ENCODE data around the gene HS6ST1.

The HS6ST1 gene

GRCh38 chr2:128282246-128282975, 36.3 kb downstream of the HS6ST1 start:
- Histone ChIP-seq H3K27ac (ENCODE audit: low read depth, low read length) (no peak overlapping the region), H3K9me3 (ENCODE audit: control insufficient read depth in 1 of 2, low read length in 2 of 2) (no peaks in the 10 kb centered on the region), H3K4me1 (ENCODE audit: control insufficient read depth in 1 of 2, insufficient read depth in 2 of 2, low read length in 2 of 2) (peaks cover 18 to 63% of the 10 kb centered on the region in 2 donors), H3K9ac (ENCODE audit: low read depth in 1 of 2, low read length in 2 of 2) (no peak overlapping the region), H3K27me3 (ENCODE audit: control insufficient read depth in 1 of 2, insufficient read depth in 2 of 2, low read length in 2 of 2) (no peaks in the 10 kb centered on the region), H3K4me3 (ENCODE audit: low read depth in 1 of 2, low read length in 2 of 2) (no peak overlapping the region), H3K36me3 (ENCODE audit: control insufficient read depth in 1 of 2, insufficient read depth in 2 of 2, low read length in 2 of 2) (peaks cover 0 to 4% of the 10 kb centered on the region in 2 donors)

- Histone ChIP-seq H3K9me3 (ENCODE audit: control insufficient read depth in 1 of 2, low read length in 2 of 2) (no peaks in the 10 kb centered on the region), H3K4me3 (ENCODE audit: low read depth in 1 of 2, low read length in 2 of 2) (no peak overlapping the region), H3K27me3 (ENCODE audit: control insufficient read depth in 1 of 2, insufficient read depth in 2 of 2, low read length in 2 of 2) (no peaks in the 10 kb centered on the region), H3K36me3 (ENCODE audit: control insufficient read depth in 1 of 2, insufficient read depth in 2 of 2, low read length in 2 of 2) (peaks cover 0 to 4% of the 10 kb centered on the region in 2 donors), H3K9ac (ENCODE audit: low read depth in 1 of 2, low read length in 2 of 2) (no peak overlapping the region), H3K4me1 (ENCODE audit: control insufficient read depth in 1 of 2, insufficient read depth in 2 of 2, low read length in 2 of 2) (peaks cover 19 to 59% of the 10 kb centered on the region in 2 donors), H3K27ac (ENCODE audit: low read depth, low read length) (no peak overlapping the region)
Measured at GRCh38 chr2:128281852-128282245, 36.8 kb downstream of the HS6ST1 start.

- H3K36me3 ChIP-seq (ENCODE audit: control insufficient read depth in 1 of 2, insufficient read depth in 2 of 2, low read length in 2 of 2): peaks cover 0 to 2% of the 10 kb centered on the region in 2 donors
- no peak overlapping the region for H3K27ac ChIP-seq (ENCODE audit: low read depth, low read length)
- peaks cover 19 to 51% of the 10 kb centered on the region in 2 donors for H3K4me1 ChIP-seq (ENCODE audit: control insufficient read depth in 1 of 2, insufficient read depth in 2 of 2, low read length in 2 of 2)
- no peaks in the 10 kb centered on the region for H3K9me3 ChIP-seq (ENCODE audit: control insufficient read depth in 1 of 2, low read length in 2 of 2)
- H3K9ac ChIP-seq (ENCODE audit: low read depth in 1 of 2, low read length in 2 of 2): no peak overlapping the region
- H3K4me3 ChIP-seq (ENCODE audit: low read depth in 1 of 2, low read length in 2 of 2): no peak overlapping the region
- H3K27me3 ChIP-seq (ENCODE audit: control insufficient read depth in 1 of 2, insufficient read depth in 2 of 2, low read length in 2 of 2): no peaks in the 10 kb centered on the region
Measured at GRCh38 chr2:128280901-128281321, 37.8 kb downstream of the HS6ST1 start.

GRCh38 chr2:128280158-128280871, 38.4 kb downstream of the HS6ST1 start:
- H3K9me3 ChIP-seq (ENCODE audit: control insufficient read depth in 1 of 2, low read length in 2 of 2): peaks cover 0 to 3% of the 10 kb centered on the region in 2 donors
- no peak overlapping the region for H3K27ac ChIP-seq (ENCODE audit: low read depth, low read length)
- no peaks in the 10 kb centered on the region for H3K27me3 ChIP-seq (ENCODE audit: control insufficient read depth in 1 of 2, insufficient read depth in 2 of 2, low read length in 2 of 2)
- peaks cover 4 to 6% of the 10 kb centered on the region in 2 donors for H3K36me3 ChIP-seq (ENCODE audit: control insufficient read depth in 1 of 2, insufficient read depth in 2 of 2, low read length in 2 of 2)
- H3K9ac ChIP-seq (ENCODE audit: low read depth in 1 of 2, low read length in 2 of 2): no peak overlapping the region
- peaks cover 19 to 47% of the 10 kb centered on the region in 2 donors for H3K4me1 ChIP-seq (ENCODE audit: control insufficient read depth in 1 of 2, insufficient read depth in 2 of 2, low read length in 2 of 2)
- H3K4me3 ChIP-seq (ENCODE audit: low read depth in 1 of 2, low read length in 2 of 2): no peak overlapping the region

DNA sequence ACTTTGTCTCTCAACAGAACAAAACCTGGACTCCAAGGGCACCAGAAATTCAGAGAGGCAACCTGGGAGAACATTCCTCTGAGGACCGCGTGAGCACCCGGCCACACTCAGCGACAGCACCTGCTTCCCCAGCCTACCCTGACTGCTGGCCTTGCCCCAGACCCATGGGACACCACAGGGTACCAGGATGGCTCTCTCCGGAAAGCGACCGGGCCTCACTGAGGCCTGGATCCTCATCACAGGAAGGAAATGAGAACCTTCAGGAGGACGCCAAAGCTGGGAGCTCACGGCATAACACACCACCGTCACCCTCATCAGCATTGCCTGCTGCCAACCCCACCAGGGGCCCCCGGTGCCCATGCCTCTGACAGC, 38.9 kb downstream of the HS6ST1 start:
- Histone ChIP-seq H3K4me3 (ENCODE audit: low read depth in 1 of 2, low read length in 2 of 2) (no peak overlapping the region), H3K9ac (ENCODE audit: low read depth in 1 of 2, low read length in 2 of 2) (no peak overlapping the region), H3K4me1 (ENCODE audit: control insufficient read depth in 1 of 2, insufficient read depth in 2 of 2, low read length in 2 of 2) (peaks cover 19 to 47% of the 10 kb centered on the region in 2 donors), H3K36me3 (ENCODE audit: control insufficient read depth in 1 of 2, insufficient read depth in 2 of 2, low read length in 2 of 2) (peaks cover 4 to 11% of the 10 kb centered on the region in 2 donors), H3K27ac (ENCODE audit: low read depth, low read length) (no peak overlapping the region), H3K27me3 (ENCODE audit: control insufficient read depth in 1 of 2, insufficient read depth in 2 of 2, low read length in 2 of 2) (no peaks in the 10 kb centered on the region), H3K9me3 (ENCODE audit: control insufficient read depth in 1 of 2, low read length in 2 of 2) (peaks cover 0 to 3% of the 10 kb centered on the region in 2 donors)

DNA sequence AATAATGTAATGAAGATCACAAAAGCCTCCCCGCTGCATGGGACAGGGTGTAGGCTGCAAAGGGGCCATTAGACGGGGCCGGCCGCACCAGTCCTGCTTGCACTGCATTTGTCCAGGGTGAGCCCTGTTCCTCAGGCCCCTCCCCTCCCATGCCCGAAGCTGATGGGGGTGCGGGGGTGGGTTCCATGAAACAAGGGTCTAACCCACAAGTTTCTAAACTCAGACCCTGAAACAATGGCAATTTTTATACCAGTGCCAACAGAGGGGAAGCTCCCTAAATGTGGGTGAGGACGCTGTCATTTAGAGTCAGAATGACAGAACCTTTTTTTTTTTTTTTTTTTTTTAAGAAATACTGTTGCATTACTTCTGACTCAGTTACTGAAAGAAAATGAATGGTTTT, 39.7 kb downstream of the HS6ST1 start:
- Histone ChIP-seq H3K27me3 (ENCODE audit: control insufficient read depth in 1 of 2, insufficient read depth in 2 of 2, low read length in 2 of 2) (no peaks in the 10 kb centered on the region), H3K36me3 (ENCODE audit: control insufficient read depth in 1 of 2, insufficient read depth in 2 of 2, low read length in 2 of 2) (peaks cover 4 to 11% of the 10 kb centered on the region in 2 donors), H3K27ac (ENCODE audit: low read depth, low read length) (no peak overlapping the region), H3K4me1 (ENCODE audit: control insufficient read depth in 1 of 2, insufficient read depth in 2 of 2, low read length in 2 of 2) (peaks cover 19 to 47% of the 10 kb centered on the region in 2 donors), H3K4me3 (ENCODE audit: low read depth in 1 of 2, low read length in 2 of 2) (no peak overlapping the region), H3K9ac (ENCODE audit: low read depth in 1 of 2, low read length in 2 of 2) (no peak overlapping the region), H3K9me3 (ENCODE audit: control insufficient read depth in 1 of 2, low read length in 2 of 2) (peaks cover 3 to 7% of the 10 kb centered on the region in 2 donors)

GRCh38 chr2:128277961-128278681, 40.5 kb downstream of the HS6ST1 start:
- Histone ChIP-seq H3K9me3 (ENCODE audit: control insufficient read depth in 1 of 2, low read length in 2 of 2) (peaks cover 3 to 7% of the 10 kb centered on the region in 2 donors), H3K4me3 (ENCODE audit: low read depth in 1 of 2, low read length in 2 of 2) (no peak overlapping the region), H3K27me3 (ENCODE audit: control insufficient read depth in 1 of 2, insufficient read depth in 2 of 2, low read length in 2 of 2) (no peaks in the 10 kb centered on the region), H3K9ac (ENCODE audit: low read depth in 1 of 2, low read length in 2 of 2) (no peak overlapping the region), H3K27ac (ENCODE audit: low read depth, low read length) (no peak overlapping the region), H3K36me3 (ENCODE audit: control insufficient read depth in 1 of 2, insufficient read depth in 2 of 2, low read length in 2 of 2) (peaks cover 4 to 11% of the 10 kb centered on the region in 2 donors), H3K4me1 (ENCODE audit: control insufficient read depth in 1 of 2, insufficient read depth in 2 of 2, low read length in 2 of 2) (peaks cover 24 to 45% of the 10 kb centered on the region in 2 donors)

DNA sequence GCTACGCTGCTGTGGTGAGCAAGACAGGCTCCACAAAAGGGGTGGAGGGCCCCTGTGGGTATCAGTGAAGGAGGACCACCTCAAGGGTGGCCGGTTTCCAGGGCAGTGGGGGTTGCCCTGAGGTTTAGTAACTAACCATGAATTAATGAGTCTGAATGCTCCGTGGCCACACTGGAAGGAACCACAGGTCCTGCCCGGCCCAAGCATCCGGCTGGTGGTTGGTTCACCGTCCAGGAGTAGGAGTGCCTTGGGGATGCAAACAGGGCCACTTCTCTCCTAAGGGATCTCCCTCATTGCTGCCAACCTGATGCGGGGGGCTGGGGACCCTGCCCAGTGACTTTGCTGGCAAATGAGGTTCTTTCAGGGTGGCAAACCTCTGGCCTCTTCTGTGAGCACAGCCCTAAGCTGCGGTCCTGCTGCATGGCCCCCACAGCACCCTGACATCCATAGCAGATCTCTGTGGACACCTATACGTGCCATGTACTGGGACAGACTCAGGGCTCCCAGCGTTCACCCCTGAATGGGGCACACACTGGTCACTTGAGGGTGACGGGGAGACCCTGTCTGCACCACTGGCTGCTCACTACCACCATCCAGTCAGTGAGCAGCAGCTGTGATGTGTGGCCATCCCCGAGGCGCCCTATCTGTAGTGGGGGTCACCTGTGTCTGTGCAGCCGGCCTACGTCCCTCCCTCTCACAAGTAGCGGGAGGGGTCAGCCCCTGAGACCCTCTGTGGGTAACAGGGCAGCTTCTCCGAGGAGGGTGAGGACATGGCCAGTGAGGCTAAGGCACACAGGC, 41.6 kb downstream of the HS6ST1 start:
- Histone ChIP-seq H3K4me3 (ENCODE audit: low read depth in 1 of 2, low read length in 2 of 2) (no peak overlapping the region), H3K9ac (ENCODE audit: low read depth in 1 of 2, low read length in 2 of 2) (no peak overlapping the region), H3K9me3 (ENCODE audit: control insufficient read depth in 1 of 2, low read length in 2 of 2) (peaks cover 3 to 7% of the 10 kb centered on the region in 2 donors), H3K27me3 (ENCODE audit: control insufficient read depth in 1 of 2, insufficient read depth in 2 of 2, low read length in 2 of 2) (no peaks in the 10 kb centered on the region), H3K36me3 (ENCODE audit: control insufficient read depth in 1 of 2, insufficient read depth in 2 of 2, low read length in 2 of 2) (peaks cover 4 to 11% of the 10 kb centered on the region in 2 donors), H3K27ac (ENCODE audit: low read depth, low read length) (no peak overlapping the region), H3K4me1 (ENCODE audit: control insufficient read depth in 1 of 2, insufficient read depth in 2 of 2, low read length in 2 of 2) (peaks cover 24 to 37% of the 10 kb centered on the region in 2 donors)

GRCh38 chr2:128275498-128276045, 43.1 kb downstream of the HS6ST1 start:
- Histone ChIP-seq H3K27me3 (ENCODE audit: control insufficient read depth in 1 of 2, insufficient read depth in 2 of 2, low read length in 2 of 2) (no peaks in the 10 kb centered on the region), H3K4me1 (ENCODE audit: control insufficient read depth in 1 of 2, insufficient read depth in 2 of 2, low read length in 2 of 2) (peaks cover 17 to 29% of the 10 kb centered on the region in 2 donors), H3K36me3 (ENCODE audit: control insufficient read depth in 1 of 2, insufficient read depth in 2 of 2, low read length in 2 of 2) (peaks cover 4 to 11% of the 10 kb centered on the region in 2 donors), H3K9me3 (ENCODE audit: control insufficient read depth in 1 of 2, low read length in 2 of 2) (peaks cover 3 to 7% of the 10 kb centered on the region in 2 donors), H3K27ac (ENCODE audit: low read depth, low read length) (no peak overlapping the region), H3K9ac (ENCODE audit: low read depth in 1 of 2, low read length in 2 of 2) (no peak overlapping the region), H3K4me3 (ENCODE audit: low read depth in 1 of 2, low read length in 2 of 2) (no peak overlapping the region)

Measured in duodenal mucosa (tissue), 2 donors.